ENCODE data around the gene LPIN3.
"Not testable (repeated sequence)": the region's sequence is repeated elsewhere in the genome, so short reads cannot be mapped to it uniquely, and the experiment has no call there.

LPIN3 gene, protein sequence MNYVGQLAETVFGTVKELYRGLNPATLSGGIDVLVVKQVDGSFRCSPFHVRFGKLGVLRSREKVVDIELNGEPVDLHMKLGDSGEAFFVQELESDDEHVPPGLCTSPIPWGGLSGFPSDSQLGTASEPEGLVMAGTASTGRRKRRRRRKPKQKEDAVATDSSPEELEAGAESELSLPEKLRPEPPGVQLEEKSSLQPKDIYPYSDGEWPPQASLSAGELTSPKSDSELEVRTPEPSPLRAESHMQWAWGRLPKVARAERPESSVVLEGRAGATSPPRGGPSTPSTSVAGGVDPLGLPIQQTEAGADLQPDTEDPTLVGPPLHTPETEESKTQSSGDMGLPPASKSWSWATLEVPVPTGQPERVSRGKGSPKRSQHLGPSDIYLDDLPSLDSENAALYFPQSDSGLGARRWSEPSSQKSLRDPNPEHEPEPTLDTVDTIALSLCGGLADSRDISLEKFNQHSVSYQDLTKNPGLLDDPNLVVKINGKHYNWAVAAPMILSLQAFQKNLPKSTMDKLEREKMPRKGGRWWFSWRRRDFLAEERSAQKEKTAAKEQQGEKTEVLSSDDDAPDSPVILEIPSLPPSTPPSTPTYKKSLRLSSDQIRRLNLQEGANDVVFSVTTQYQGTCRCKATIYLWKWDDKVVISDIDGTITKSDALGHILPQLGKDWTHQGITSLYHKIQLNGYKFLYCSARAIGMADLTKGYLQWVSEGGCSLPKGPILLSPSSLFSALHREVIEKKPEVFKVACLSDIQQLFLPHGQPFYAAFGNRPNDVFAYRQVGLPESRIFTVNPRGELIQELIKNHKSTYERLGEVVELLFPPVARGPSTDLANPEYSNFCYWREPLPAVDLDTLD

DNA sequence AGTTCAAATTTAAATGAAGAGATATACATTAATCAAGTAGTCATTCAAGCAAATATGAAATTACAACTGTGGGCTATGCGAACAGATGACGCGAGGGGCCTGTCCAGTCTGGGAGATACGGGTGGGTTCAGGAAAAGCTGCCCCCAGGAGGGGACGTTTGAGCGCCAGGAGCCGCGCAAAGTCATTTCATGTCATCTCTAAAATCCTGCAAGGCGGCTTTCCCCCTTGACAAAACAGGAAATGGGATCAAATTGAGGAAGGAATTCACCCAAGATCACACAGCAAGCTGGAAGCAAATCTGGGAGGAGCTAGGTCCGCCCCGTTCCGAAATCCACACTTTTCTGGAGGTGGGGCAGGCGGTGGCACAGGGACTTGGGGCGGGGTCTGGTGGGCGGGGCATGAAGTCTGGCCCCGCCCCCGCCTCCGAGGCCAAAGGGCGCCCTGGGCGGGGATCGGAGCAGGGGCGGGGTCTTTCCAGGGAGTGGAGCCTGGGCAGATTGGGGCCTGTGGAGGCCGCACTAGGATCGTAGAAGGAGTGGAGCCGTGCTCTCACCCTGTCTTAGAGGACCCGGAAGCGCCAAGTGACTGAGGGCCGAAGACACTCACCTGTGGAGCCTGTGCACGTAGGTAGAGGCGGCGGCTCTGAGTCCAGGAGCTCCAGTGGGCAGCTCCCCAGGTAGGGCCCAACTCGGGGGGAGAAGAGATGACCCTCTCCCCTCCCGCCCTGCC, at the start of gene LPIN3:
Gene LPIN3 (plus strand): TSS at position 495 of the 729 bp plus-strand sequence. CDS start 4,983 bp downstream, outside the sequence.
- DNase-seq: peak; percentile 31

GRCh38 chr20:41293269-41294037, 47.2 kb upstream of the LPIN3 start:
- DNase-seq: no peak

DNA sequence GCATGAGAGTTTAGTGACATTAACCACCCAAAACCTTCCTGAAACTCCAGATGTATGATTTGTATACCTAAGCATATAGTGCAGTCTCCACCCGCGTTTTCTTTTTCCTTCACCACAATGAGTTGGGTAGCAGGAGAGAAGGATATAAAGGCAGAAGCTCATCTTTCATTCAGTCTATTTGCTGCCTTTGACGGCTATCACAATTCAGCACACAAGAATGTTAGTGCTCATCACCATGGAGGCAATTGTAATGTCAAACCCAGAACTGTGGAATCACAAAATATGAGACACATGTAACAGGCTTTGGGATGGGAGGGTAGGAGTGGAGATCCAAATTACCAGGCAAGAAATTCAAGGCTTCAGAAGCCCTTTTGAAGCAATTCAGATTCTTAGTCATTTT, 40.7 kb upstream of the LPIN3 start:
- no peak for DNase-seq

DNA sequence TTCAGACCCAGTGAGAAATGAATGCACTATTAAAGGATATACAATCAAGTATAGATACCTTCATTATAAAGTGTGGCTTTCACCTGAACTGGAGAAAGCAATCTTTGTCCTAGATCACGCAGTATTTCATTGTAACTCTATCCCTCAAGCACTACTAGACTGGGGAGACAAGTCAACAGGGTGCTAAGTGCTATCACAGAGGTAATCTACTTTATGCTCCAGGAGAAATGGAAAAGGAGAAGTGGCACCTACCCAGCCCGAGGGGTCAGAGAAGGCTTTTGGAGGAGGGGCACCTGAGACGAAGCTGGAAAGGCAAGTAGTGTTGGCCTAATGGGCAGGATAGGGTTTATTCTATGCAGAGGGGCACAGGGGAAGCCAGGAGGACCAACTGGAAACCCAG, 40.2 kb upstream of the LPIN3 start:
- DNase-seq: no peak

DNA sequence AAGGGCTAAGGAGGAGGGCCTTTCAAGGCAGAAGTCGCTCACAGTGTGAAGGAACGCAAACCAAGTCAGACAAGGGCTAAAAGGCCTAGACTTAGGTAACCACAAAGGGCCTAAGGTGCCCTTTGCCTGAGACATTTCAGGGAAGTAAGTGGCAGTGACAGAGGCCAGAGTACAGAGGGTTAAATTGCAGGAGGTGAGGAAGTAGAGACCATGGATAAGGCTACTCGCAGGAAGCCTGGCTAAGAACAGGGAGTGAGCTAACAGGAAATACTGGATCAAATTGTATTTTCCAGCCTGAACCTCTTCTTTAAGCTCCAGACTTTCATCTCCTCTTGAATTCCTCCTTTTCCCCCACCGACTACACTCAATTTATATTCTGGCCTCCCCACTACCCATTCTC, 39.7 kb upstream of the LPIN3 start:
- DNase-seq: no peak

DNA sequence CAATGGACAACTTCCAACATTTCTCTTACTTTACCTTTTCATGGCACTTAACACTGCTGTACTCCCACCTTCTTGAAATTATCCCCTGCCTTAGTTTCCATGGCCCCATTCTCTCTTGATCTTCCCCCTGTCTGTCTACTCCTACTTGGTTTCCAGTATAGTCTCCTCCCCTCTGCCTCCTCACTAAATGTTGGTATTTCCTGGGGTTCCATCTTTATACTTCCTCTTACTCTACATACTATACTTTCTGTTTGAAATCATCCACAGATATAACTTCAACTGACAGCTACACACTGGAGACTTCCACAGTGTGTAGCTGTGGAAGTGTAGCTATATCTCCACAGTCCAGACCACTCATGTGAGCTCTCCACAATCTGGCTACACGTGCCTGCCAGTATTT, 36.6 kb upstream of the LPIN3 start:
- DNase-seq: no peak

- no peak for DNase-seq
These were observed 36.1 kb upstream of the LPIN3 start for GRCh38 chr20:41304424-41305079.

GRCh38 chr20:41306061-41306727, 34.4 kb upstream of the LPIN3 start:
- DNase-seq: no peak

- no peak for DNase-seq
These were observed 33.6 kb upstream of the LPIN3 start for GRCh38 chr20:41307021-41307420.

DNA sequence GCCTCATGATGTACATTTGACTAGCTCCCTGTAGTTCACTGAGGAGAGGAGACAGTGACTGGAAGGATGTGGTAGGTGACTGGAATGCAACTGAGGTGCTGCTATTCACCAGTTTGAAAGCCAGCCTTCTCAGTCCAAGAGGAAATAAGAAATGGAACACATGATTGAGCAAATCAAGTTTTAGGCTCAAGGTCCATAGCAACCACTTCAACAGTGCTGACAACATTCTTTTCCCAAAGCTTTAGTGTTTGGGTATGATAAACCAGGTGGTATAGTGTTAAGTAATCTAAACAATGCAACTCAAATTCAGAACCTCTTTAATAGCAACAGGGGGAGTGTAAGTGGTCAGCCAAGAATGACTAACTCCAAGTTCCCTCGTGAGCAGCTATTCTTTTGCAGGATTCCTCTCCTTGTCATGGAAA, 32.3 kb upstream of the LPIN3 start:
- DNase-seq: no peak

- DNase-seq: no peak
These were observed 31.8 kb upstream of the LPIN3 start for GRCh38 chr20:41308726-41309413.

DNA sequence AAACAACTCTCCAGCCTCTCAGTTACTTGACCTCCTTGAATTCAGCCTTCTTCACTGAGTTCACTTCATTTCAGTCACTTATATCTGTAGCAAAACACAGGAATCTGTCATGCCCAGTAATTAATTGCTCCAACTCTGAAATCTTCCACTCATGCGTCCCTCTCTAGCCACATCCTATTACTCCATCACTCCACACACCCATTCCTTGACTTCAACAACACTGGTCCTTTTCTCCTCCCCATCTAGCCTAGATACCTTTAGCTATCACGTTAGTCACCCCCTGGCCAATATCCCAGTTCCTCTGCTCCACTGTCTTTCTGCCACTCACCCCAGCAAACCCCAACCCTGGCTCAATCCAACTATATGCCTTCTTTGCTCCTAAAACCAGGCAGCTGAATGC, 30.8 kb upstream of the LPIN3 start:
- DNase-seq: no peak

GRCh38 chr20:41312009-41312408, 28.6 kb upstream of the LPIN3 start:
- not testable (repeated sequence) for DNase-seq

- no peak for DNase-seq
These were observed 26.2 kb upstream of the LPIN3 start for GRCh38 chr20:41314386-41314785.

DNA sequence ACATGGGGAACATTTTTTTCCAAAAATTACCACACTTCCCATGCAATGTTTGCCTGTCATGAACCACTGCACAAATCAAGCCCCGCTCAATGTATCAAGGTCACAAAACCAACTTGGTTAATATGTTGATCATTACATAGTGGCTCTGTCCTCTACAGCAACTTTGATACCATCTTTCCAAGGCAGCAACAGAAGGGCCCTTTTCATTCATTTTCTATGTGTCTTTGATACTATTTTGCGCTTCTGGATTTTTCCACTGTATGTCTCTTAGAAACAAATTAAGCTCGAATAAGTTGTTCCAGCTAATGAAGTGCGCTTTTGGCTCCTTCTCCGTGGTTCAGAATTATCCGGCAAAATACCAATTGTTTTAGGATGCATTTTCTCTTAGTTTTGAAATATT, 24.6 kb upstream of the LPIN3 start:
- no peak for DNase-seq

GRCh38 chr20:41316602-41317545, 23.7 kb upstream of the LPIN3 start:
- peak; percentile 62 for DNase-seq

GRCh38 chr20:41317546-41318270, 22.9 kb upstream of the LPIN3 start, which contains the start of gene ZHX3:
TSS of gene ZHX3 (minus strand) at chr20:41317731. CDS start at chr20:41204916, 112,815 bp downstream.
- peak; percentile 94 for DNase-seq

DNA sequence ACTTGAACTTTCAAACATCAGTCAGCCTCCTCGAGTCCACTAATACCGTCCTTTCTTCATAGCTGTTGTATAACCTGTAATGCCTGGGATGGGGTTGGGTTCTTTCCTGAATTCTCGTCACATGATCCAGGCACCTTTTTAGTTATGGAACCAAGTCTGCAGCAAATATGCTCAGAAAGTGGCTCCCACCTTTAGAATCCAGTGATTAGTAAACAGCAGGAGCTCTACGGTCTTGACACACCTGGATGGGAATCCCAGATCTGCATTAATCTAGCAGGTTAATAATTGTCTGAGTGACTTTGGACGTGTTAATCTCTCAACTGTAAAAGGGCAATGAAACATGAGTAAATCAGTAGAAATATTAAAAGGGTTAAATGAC, 22.4 kb upstream of the LPIN3 start:
- no peak for DNase-seq

- no peak for DNase-seq
These were observed 20.2 kb upstream of the LPIN3 start for GRCh38 chr20:41320441-41320840.

All from activated CD4-positive, alpha-beta T cell treated with anti-CD3 and anti-CD28 coated beads for 1 hour (primary cell).